T-helper 2 cell (primary cell): Measurements from ENCODE around the gene RAP1B.
A peak's percentile ranks its signal among the peaks of the same experiment; 100 is the strongest.

Experiments used
- DNase-seq, 5 experiments: peaks; one replicate each; pipeline versions ENCODE4 v3.0.0 to v3.0.0-alpha.2; 2012 to 2022
- total RNA-seq, 2 donors: gene quantifications; one replicate each; lab custom pipeline; 2026; lab: John Stamatoyannopoulos, UW

RAP1B gene
- 116 to 164 reads per million in 2 donors for total RNA-seq

DNA sequence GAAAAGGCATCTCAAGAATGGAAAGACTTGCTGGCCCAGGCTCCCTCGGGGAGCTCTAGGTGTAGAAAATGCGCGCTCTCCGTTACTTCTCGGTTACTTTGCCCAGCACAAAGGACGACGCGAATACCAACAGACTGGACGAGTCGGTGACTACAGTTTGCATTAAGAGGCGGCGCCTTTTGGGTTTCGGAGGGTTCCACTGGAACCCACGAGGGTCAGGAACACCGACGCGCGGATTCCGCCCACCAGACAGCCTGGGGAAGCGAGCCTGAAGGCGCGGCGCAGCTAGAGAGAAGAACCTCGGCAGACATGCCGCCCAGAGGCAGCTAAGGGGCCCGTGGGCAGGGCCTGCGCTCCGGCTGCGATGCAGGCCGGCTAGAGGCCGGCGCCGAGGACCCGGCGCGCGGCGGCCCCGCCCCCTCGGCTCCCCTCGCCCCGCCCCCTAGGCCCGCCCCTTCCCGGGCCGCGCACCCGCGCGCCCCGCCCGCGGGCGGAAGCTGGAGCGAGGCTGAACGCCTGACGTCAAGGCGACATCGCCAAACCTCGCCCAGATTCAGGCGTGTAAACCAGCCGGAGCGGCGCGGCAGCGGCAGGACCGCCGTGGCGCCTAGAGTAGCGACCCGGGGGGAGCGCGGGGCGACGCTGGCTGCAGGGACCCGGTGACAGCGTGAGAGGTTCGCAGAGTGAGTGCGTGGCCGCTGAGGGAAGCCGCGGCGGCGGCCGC is at the start of gene RAP1B:
TSS of gene RAP1B (plus strand) at position 530 of the 724 bp plus-strand sequence. CDS start 37,826 bp downstream, outside the sequence.
- peak; percentile 77 to 94 (median 86) for DNase-seq

DNA sequence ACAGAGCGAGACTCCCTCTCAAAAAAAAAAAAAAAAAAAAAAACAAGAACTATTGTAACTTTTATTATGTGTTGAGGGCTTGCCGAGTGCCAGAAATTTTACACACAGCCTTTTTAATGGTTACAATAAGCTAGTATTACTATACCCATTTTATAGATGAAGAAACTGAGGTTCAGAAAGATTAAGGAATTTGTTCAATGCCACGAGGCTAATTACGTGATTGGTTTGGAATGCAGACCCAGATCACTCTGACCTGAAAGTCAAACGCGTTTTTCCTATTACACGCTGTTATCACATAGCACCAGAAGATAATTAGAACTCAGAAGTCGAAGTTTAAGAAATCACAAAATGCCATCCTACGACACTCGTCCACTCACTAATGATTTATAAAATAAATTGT is 48.9 kb upstream of the RAP1B start:
- DNase-seq, result no peak

DNA sequence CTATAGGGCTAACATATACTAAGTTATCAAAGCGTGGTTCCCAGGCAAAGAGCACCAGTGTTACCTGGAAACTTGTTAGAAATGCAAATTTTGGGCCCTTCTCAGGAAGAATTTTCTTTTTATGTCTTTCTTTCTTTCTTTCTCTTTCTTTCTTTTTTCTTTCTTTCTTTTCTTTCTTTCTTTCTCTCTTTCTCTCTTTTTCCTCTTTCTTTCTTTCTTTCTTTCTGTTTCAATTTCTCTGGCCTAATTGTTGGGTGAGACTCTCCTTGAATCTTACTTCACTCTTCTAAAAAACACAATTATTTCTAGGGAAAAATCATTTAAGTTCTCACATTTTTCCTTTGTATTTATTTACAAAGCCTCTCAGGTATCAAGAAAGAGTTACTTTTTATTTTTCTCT is 46.5 kb upstream of the RAP1B start:
- DNase-seq, result no peak

DNA sequence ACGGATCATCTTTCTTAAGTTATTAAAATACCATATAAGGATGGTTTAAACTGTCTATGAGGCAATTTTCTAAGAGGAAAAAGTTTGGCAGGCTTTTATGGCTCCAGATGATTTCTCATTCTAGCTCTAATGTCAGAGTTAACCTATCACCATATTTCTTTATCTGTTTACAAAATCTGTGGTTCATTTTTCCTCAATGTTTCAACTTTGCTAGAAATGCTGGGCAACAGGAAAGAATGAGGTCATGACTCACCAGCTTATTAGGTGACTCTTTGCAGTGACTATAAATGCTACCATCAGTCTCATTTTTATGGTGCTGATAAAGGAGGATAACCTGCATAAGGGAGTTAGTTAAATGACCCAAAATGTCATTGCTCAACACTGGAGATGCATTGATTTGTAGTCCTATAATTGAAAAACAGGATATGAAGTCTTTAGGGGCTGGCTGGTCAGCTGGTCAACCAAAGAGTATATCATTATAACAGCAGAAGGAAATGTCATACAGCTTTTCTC is 45.3 kb upstream of the RAP1B start:
- DNase-seq, result peak in 1 of 5 experiments; percentile 52

DNA sequence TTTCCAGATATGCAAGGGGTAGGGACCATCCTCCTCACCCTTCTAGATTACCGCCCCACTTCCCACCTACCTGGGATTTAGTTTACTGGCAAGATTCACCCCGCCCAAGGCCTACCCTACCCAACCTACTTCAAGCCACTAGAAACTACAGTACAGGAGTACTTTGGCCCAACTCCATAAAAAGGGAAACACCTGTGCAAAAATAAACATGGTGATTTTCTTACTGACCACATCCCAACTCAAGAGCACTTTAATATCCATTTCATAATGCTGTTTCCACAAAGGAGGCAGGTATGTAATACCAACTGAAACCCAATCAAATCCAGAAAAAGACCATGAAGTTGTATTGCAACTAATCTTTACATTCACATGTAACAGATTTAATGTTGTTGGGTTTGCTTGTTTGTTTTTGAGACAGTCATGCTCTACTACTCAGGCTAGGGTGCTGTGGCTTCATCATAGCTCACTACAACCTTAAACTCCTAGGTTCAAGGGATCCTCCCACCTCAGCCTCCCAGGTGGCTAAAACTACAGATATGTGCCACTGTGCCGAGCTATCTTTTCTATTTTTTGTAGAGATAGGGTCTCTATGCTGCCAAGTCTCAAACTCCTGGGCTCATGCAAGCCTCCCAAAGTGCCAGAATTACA is 41.7 kb upstream of the RAP1B start:
- DNase-seq, result no peak

DNA sequence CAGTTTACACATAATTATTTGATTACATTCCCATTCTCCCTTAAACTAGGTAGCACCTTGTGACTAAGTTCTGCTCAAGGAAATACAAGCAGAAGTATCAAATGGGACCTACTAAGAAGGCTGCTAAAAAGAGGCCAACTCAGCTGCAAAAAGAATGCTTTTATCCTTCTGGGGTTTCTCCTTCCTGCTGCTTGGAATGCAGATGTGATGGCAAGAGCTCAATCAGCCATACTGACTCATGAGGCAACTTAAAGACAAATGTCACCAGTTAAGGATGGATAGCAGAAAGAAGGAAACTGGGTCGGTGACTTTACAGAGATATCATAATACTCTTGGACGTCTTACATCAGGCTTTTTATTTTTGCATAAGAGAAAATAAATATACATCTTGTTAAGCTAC is 38.0 kb upstream of the RAP1B start:
- DNase-seq, result no peak

DNA sequence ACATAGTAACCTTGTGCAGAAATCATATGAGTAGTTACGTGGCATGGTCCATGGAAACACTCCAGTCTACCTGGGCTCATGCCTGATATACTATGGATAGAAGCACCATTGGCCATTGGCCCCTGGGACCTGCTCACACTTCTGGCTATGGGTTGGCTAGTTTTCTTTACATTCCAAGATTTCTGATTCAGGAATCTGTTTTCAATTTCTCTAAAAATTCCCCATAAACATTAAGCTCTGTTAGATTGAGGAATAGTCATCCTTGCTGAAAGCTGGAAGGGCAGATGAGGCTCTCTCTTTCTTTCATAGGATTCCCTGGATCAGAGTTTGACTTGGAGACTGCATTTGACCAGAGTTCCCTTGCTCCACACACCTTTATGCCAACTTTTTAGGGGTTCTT is 37.3 kb upstream of the RAP1B start:
- no peak for DNase-seq

DNA sequence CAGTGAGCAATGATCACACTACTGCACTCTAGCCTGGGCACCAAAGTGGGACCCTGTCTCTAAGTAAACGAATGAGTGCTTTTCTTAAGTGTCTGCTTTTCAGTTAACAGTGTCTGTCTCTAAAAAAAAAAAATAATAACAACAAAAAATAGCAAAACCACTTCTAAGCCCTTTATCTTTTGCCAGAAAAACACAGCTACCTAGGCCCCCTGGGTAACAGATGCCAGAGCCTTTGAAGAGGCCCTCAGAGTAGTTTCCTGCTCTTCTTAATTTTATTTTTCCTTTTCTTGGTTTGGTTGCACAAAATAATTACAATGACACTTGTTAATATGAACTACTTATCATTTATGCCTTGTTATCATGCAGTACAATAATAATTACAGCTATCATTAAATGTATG is 32.8 kb upstream of the RAP1B start:
- no peak for DNase-seq

DNA sequence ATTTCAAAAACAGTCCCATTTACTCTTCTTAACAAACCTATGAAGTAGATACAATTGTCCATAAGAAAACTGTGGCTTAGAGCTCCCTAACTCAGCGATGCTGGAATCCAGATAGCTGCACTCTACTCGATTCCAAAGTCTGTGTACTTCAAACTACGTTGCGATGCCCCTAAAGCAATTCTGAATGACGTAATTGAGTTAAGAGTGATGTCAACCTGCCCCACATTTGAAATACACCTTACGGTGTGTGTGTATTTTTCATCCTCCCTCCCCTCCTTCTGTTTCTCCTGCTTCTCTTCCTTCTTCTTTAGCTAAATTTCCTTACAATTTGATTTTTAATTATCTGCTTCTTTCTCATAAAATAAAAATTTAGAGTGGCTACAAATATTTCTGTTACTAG is 31.9 kb upstream of the RAP1B start:
- no peak for DNase-seq

DNA sequence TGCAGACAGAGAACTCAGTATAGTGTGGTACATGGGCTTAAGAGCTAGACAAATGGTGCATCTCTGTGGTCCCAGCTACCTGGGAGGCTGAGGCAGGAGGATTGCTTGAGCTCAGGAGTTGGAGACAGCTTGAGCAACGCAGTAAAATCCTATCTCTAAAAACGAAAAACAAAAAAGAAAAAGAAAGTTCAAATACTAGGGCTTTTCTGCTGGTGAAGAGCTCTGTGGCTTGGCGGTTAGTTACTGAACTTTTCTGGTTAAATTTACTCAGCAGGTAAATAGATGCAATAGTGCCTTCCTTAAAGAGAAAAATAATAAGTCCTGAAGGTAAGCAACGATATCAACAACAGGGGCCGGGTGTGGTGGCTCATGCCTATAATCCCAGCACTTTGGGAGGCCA is 31.4 kb upstream of the RAP1B start:
- peak in 1 of 5 experiments; percentile 34 for DNase-seq

DNA sequence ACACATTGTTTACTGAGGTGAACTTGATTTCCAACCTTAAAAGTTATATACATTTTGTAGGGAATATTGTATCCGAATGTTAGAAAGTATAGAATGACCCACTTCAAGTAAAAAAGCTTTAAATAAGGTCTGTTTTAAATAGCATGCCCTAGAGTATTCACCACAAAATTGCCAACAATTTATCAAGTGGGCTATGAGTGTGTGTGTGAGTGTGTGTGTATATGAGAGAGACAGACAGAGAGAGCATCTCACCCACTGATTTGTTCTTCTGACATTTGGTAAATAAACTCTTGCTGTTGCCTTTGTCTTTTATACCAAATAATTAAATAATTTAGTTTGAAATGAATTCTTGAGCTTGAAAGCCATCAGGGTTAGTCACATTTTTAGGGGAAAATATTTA is 29.8 kb upstream of the RAP1B start:
- no peak for DNase-seq

DNA sequence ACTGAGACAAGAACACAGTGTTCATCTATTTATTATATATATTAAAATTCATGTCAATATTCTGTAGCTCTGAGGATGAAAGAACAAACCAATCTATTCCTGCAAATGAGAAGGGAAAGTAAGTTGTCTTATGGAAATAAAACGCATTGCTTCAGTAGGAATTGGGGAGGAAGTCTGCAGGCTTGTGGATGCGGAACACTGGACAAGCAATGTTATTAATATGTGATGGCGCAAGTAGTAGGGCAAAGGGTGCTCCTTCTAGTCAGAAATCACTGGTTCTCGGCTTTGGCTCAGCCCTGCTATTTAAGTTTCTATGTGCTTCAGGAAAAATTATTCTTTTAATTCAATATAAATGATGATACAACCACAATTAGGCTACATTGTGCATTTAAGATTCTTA is 28.8 kb upstream of the RAP1B start:
- no peak for DNase-seq

DNA sequence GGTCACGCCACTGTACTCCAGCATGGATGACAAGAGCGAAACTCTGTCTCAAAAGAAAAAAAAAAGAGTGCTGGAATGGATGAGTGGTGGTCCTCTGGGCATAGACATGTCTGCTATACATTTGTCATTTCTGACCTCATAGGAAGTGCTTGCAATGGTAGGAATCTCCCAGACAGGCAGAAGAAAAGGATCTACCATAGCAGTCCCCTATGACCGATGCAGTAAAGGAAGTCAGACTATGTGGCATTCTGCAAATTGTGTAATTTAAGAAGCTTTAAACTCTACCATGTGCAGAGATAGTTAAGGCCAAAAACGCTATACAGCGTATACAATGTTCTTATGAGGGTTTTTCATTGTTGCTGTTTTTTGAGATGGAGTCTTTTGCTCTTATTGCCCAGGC is 24.7 kb upstream of the RAP1B start:
- no peak for DNase-seq

DNA sequence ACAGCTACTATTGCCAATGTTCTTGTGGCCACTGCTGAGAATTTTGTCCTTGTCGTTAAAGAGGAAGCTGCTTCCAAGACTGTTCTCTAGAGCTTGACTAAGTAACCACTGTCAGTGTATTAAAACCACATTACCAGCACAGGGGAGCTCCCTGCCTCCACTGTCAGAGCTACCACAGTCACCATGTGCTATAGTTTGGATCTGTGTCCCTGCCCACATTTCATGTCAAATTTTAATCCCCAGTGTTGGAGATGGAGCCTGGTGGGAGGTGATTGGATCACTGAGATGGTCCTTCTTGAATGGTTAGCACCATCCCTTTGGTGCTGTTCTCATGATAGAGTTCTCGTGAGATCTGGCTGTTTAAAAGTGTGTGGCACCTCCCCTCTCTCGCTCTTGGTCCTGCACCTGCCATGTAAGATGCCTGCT is 23.2 kb upstream of the RAP1B start:
- DNase-seq, result peak in 2 of 5 experiments; percentile 29 to 78

DNA sequence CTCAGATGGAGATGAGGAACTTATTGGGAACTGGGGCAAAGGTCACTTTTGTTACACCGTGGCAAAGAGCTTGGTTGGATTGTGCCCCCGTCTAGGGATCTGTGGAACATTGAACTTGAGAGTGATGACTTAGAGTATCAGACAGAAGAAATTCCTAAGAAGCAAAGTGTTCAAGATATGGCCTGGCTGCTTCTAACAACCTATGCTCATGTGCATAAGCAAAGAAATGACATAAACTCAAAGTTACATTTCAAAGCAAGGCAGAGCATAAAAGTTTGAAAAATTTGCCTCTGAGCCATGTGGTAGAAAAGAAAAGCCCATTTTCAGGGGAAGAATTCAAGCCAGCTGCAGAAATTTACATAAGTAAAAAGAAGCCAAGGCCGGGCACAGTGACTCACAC is 21.5 kb upstream of the RAP1B start:
- DNase-seq, result no peak

DNA sequence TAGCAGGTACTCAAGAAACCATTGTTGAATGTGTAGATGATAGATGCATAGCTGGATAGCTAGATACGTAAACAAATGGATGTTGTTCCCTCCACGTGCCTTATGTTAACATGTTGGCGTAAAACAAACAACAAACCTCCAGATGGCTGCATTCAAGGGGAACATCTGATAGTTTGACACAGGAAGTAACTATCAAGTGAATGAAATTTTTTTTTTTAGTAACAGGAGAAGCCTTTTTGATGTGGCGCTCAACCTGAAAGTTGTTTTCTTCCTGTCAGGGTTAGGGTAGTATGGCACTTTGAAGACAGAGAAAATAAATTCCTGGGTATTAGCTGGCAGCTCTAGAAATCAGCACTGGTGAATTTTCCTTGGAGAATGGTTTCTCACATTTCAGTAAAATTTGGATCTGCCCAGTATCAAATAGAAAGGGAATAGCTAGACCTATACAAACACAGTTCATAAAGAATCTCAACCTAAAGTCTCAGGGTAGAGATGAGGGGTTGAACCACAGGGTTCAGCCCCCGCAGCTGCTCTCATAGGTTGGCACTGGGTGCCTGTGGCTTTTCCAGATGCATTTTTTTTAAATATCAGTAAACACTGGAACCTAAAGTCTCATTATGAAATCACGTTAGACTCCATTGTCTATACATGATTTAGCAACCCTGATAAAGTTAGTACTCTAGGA is 18.8 kb upstream of the RAP1B start:
- peak in 3 of 5 experiments; percentile 22 to 78 (median 66) for DNase-seq

DNA sequence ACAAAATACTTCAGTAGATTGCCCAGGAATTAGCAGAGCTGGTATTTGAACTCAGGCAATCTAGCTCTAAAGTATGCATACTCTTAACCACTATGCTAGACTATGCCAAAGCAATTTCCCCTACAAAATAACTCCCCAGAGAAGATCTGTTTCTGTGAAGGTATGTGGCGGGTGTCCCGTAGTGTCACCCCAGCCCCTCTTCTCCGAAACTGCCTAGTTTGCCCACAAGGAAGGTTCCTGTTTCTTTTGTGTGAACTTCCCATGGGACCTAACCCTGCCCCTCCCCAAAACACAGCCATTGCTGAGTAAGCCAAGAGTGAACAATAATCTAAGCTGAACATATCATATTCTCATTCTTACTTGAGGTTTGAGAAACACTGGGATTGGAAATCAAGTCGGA is 15.5 kb upstream of the RAP1B start:
- DNase-seq, result no peak

DNA sequence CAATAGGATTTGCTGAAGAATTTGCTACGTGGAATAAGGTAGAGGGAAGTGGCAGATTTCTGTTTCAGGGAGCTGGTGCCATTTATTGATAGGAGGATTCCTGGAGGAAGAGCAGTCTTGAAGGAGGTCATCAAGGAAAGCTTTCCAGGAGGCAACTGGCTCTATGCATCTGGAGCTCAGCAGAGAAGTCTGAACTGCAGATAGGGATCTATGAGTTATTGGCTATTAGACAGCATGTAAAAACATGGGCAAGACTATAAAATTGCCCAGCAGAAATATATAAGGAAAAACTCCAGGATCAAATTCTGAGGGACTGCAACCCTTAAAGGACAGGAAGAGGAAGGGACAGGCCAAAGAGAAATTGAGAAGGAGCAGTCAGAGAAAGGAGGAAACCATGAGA is 8.9 kb upstream of the RAP1B start:
- no peak for DNase-seq

DNA sequence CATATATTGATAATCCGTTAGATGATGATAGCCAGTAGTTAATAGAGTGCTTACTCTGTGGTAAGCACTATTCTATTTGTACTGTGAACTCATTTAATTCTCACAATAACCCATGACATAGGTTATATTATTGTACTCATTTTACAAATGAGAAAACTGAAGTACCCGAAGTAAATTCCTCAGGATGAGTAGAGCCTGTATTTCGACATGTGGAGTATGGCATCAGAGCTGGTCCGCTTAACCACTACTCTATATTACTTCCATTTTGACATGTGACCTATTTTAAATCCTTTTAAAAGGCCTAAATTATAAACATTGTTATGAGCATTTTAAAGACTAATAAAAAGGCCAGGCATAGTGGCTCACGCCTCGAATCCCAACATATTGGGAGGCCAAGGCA is 8.0 kb upstream of the RAP1B start:
- DNase-seq, result no peak

DNA sequence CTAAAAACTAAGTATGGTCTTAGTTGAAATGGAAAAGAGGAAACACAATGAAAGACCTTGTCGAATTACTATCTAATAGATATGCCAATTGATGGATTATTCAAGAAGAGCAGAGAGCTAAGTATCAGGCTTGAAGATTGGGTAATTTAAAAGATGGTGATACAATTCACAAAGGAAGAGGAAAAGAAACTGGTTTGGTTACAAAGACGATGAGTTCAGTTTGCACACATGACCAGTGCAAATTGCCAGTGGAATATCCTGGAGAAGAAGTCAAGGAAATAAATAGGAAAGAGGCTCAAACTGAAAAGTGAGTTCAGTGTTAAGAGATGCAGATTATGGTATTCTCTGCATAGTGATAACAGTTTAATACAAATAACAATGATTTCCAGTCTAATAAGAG is 2.5 kb upstream of the RAP1B start:
- DNase-seq, result no peak

DNA sequence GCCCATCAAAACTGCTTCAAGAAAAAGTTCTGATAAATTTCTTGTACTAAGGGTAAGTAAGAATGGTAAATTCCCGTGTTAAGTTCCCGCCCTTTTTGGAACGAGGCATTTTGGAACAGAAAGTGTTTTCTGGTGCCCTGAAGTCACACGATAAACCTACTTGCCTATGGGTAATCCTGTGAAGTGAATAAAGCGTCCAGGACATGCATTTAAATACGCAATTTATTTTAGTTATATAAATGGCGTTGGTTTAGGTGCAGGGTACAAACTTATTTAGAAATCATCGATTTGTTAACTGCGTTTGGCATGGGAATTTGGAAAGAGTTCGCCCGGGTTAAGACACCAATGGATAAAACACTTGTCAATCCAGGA is 715 bp upstream of the RAP1B start:
- DNase-seq, result peak in 1 of 5 experiments; percentile 53

DNA sequence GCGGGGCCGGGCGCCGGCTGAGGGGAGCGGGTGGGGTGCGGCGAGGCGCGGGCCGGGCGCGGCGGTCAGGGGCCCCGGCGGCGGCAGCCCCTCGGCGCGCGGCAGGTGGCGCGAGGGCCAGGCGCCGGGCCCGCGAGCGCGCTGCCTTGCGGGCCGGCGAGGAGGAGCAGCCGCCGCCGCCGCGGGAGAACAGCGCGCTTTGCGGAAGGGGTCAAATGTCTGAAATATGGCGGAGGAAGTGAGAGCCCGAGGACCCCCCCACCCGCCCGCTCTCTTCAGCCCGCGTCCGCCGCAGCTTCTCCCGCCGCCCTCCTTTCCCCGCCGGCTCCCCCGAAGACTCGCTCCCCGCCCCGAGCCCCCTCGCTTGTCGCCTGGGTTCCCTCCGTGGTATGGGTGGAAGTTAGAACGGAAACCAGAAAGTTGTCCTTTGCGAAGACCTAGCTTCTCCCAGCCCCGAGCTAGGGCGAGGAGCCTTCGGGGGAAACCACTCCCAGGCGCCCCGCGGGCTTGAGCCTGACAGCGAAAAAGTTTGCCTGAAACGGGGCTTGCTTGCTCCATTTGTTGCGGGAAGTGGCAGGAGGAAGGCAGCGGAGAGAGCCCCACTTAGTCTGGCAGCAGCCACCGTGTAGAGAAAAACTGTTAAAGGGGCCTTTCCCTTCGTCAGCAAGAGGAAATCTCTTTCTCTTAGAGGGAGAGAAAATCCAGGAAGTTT is 551 bp downstream of the RAP1B start:
- DNase-seq, result peak; percentile 8 to 68 (median 29)

DNA sequence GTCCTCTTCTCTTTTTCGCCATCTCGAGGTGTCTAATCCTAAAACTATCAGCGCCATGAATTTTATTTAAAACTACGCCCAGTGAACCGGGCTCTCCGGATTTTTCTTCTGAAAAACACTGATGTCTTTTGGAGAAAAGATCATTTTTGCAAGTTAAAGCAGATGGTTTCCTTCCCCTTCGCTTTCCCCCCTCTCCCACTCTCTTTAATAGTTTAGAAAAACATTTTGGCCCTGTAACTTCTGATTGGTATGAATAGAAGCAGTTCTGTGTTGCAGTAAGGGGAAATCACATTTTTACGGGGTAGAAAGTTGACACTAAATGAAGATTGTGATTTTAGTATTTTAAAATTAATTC is 1.1 kb downstream of the RAP1B start:
- DNase-seq, result no peak
